ENCODE results near the gene DISP2.
A peak's percentile ranks its signal among the peaks of the same experiment; 100 is the strongest.

The DISP2 gene

GRCh38 chr15:40310001-40310959 lies 47.7 kb upstream of the DISP2 start (continued):
- TF ChIP-seq TOX (CRISPR knock-in tag; IDR thresholded peaks at IDR 0.05; ENCODE audit: borderline replicate concordance) = no peak

- ATAC-seq = no peak
- TF ChIP-seq TOX (CRISPR knock-in tag; IDR thresholded peaks at IDR 0.05; ENCODE audit: borderline replicate concordance) = no peak
- TF ChIP-seq TSHZ2 (CRISPR knock-in tag; IDR thresholded peaks at IDR 0.05) = no peak
- no peak for TF ChIP-seq ZNF565 (CRISPR knock-in tag; conservative IDR thresholded peaks at IDR 0.05; ENCODE audit: low read depth)
- no peak for TF ChIP-seq SNAI2 (CRISPR knock-in tag; IDR thresholded peaks at IDR 0.05)
- TF ChIP-seq CREB5 (CRISPR knock-in tag; IDR thresholded peaks at IDR 0.05; ENCODE audit: low read depth) = no peak
- TF ChIP-seq ISL1 (CRISPR knock-in tag; IDR thresholded peaks at IDR 0.05) = no peak
- no peak for TF ChIP-seq ZNF8 (CRISPR knock-in tag; IDR thresholded peaks at IDR 0.05)
These were observed 47.0 kb upstream of the DISP2 start for GRCh38 chr15:40310993-40311392.

- TF ChIP-seq ZFP3 (CRISPR knock-in tag; IDR thresholded peaks at IDR 0.05) (no peak), ZNF8 (CRISPR knock-in tag; IDR thresholded peaks at IDR 0.05) (no peak), PPARA (CRISPR knock-in tag; IDR thresholded peaks at IDR 0.05; ENCODE audit: borderline replicate concordance) (no peak)
- ATAC-seq = no peak
These were observed 45.5 kb upstream of the DISP2 start for GRCh38 chr15:40312370-40313158.

GRCh38 chr15:40313531-40314398 lies 44.3 kb upstream of the DISP2 start:
- no peak; the same call in 2 of the 3 replicates for ATAC-seq
- no peak for TF ChIP-seq BACH2 (CRISPR knock-in tag; IDR thresholded peaks at IDR 0.05; ENCODE audit: borderline replicate concordance)
- no peak for TF ChIP-seq ISL1 (CRISPR knock-in tag; IDR thresholded peaks at IDR 0.05)
- no peak for TF ChIP-seq GLIS3 (CRISPR knock-in tag; IDR thresholded peaks at IDR 0.05)
- no peak for TF ChIP-seq OSR1 (CRISPR knock-in tag; IDR thresholded peaks at IDR 0.05)
- peak; percentile 39; the same call in 1 of the 2 replicates for TF ChIP-seq ZFP3 (CRISPR knock-in tag; IDR thresholded peaks at IDR 0.05)

- TF ChIP-seq ZC3H10 (CRISPR knock-in tag; IDR thresholded peaks at IDR 0.05) (no peak), ESRRG (CRISPR knock-in tag; IDR thresholded peaks at IDR 0.05) (no peak), ZNF70 (CRISPR knock-in tag; IDR thresholded peaks at IDR 0.05) (no peak), TCF4 (CRISPR knock-in tag; IDR thresholded peaks at IDR 0.05; ENCODE audit: borderline replicate concordance) (no peak), ZFP30 (CRISPR knock-in tag; IDR thresholded peaks at IDR 0.05) (no peak), ZNF565 (CRISPR knock-in tag; conservative IDR thresholded peaks at IDR 0.05; ENCODE audit: low read depth) (no peak), SNAI2 (CRISPR knock-in tag; IDR thresholded peaks at IDR 0.05) (no peak)
- peak; percentile 58 for ATAC-seq
These were observed 43.2 kb upstream of the DISP2 start for GRCh38 chr15:40314723-40315276.

GRCh38 chr15:40316931-40317330 lies 41.1 kb upstream of the DISP2 start:
- no peak for TF ChIP-seq ZNF565 (CRISPR knock-in tag; conservative IDR thresholded peaks at IDR 0.05; ENCODE audit: low read depth)
- no peak for TF ChIP-seq ISL1 (CRISPR knock-in tag; IDR thresholded peaks at IDR 0.05)
- no peak for ATAC-seq

All from SK-N-SH treated with all-trans-retinoic acid at 6 μM for 48 hours (cell line).